ENCODE measurements around the gene GPR39.

GRCh38 chr2:132477436-132477835 lies 60.8 kb downstream of the GPR39 start:
- TF ChIP-seq POLR2A (IDR thresholded peaks at IDR 0.05) = no peak
- TF ChIP-seq CTCF (IDR thresholded peaks at IDR 0.05) = no peak

All from esophagus squamous epithelium (tissue), 4 donors.